ENCODE measurements around the gene SNED1. TPM values are rescaled to one million over a fixed set of nuclear protein-coding genes. Genes with fewer than 3 reads are reported as not detected.

Gene SNED1
- total RNA-seq, 2 donors from 2014 or later: 0.66 to 4.5 TPM

DNA sequence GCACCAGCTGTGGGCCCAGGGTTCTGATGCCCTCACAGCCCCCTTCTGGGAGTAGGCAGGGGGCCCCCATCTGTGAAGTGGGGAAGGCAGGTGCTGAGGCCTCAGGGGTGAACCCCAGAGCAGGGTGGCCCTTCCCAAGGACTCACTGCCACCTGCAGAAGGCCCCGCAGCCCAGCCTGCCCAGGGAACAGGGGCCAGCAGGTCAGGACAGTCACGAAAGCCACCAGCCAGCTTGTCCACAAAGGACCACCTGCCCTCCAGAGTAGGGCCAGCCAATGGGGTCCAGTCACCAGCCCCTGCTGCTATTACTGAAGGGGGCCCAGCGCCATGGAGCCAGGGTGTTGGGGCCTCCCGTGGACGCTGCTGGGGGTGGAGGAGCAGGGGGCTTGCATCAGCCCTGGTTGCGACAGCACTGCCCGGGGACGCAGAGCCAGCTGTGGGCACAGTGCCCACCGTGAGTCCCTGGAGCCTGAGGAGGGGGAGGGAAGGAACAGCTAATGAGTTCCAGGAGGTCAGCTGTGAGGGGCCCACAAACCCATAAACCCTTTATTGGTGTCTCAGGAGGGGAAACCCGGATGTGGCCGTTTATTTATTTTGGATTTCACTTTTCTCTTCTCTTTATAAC is 11.5 kb upstream of the SNED1 start:
- 93% methylated on average over 5 to 11 of the region's 11 CpGs for WGBS, 2 experiments (ENCODE audit: insufficient coverage in 1 of 2, insufficient read length in 1 of 2)
- DNase-seq: no peak

DNA sequence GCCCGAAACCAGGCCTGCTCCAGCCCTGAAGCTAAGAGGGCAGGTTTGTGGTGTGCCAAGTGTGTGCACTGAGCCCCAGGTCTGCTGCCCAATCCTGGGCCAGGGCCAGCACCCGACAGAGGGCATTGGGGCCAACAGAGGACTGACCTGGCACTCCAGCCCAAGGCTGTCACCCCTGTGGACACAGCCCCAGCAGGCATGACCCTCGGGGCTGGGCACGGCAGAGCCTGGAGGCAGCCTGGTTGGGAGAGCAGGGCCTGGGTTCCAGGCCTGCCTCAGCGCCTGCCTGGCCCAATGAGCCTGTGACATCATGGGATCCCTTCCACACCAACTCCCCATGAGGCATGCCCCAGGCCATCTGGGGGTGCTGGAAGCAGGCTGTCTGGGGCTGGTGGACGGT is 10.8 kb upstream of the SNED1 start:
- peaks cover 11% of the 10 kb centered on the region for H3K27me3 ChIP-seq (ENCODE audit: control insufficient read depth, insufficient read depth, low read length, poor library complexity, severe bottlenecking)
- WGBS, 2 experiments (ENCODE audit: insufficient coverage in 1 of 2, insufficient read length in 1 of 2): 91 to 100% methylated on average over 2 to 6 of the region's 6 CpGs
- Mint-ChIP-seq H3K4me3 (no peak overlapping the region), H3K4me1 (no peaks in the 10 kb centered on the region), H3K9me3 (no peaks in the 10 kb centered on the region), H3K27me3 (ENCODE audit: insufficient read depth) (peaks cover 9% of the 10 kb centered on the region), H3K36me3 (ENCODE audit: low read depth) (no peaks in the 10 kb centered on the region), H3K27ac (no peak overlapping the region)
- H3K9ac ChIP-seq (ENCODE audit: extremely low read depth, low read length, poor library complexity, severe bottlenecking): no peak overlapping the region
- H3K4me3 ChIP-seq (ENCODE audit: low read length): no peak overlapping the region
- H3K9me3 ChIP-seq (ENCODE audit: control insufficient read depth, low read length): no peaks in the 10 kb centered on the region
- DNase-seq: no peak
- no peak overlapping the region for H3K27ac ChIP-seq (ENCODE audit: low read depth, low read length)
- H3K4me1 ChIP-seq (ENCODE audit: control insufficient read depth, insufficient read depth, low read length): no peaks in the 10 kb centered on the region
- no peaks in the 10 kb centered on the region for H3K36me3 ChIP-seq (ENCODE audit: control insufficient read depth, insufficient read depth, low read length)
- TF ChIP-seq, protein P1, sequence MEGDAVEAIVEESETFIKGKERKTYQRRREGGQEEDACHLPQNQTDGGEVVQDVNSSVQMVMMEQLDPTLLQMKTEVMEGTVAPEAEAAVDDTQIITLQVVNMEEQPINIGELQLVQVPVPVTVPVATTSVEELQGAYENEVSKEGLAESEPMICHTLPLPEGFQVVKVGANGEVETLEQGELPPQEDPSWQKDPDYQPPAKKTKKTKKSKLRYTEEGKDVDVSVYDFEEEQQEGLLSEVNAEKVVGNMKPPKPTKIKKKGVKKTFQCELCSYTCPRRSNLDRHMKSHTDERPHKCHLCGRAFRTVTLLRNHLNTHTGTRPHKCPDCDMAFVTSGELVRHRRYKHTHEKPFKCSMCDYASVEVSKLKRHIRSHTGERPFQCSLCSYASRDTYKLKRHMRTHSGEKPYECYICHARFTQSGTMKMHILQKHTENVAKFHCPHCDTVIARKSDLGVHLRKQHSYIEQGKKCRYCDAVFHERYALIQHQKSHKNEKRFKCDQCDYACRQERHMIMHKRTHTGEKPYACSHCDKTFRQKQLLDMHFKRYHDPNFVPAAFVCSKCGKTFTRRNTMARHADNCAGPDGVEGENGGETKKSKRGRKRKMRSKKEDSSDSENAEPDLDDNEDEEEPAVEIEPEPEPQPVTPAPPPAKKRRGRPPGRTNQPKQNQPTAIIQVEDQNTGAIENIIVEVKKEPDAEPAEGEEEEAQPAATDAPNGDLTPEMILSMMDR (conservative IDR thresholded peaks at IDR 0.05): no peak

More for the DNA sequence above, 11.5 kb upstream of the SNED1 start:
- Mint-ChIP-seq H3K4me1 (no peaks in the 10 kb centered on the region), H3K4me3 (no peak overlapping the region), H3K36me3 (ENCODE audit: low read depth) (no peaks in the 10 kb centered on the region), H3K9me3 (no peaks in the 10 kb centered on the region), H3K27me3 (ENCODE audit: insufficient read depth) (peaks cover 12% of the 10 kb centered on the region), H3K27ac (no peak overlapping the region)
- no peaks in the 10 kb centered on the region for H3K9me3 ChIP-seq (ENCODE audit: control insufficient read depth, low read length)
- TF ChIP-seq, protein P1 (conservative IDR thresholded peaks at IDR 0.05): no peak
- no peak overlapping the region for H3K27ac ChIP-seq (ENCODE audit: low read depth, low read length)
- peaks cover 18% of the 10 kb centered on the region for H3K27me3 ChIP-seq (ENCODE audit: control insufficient read depth, insufficient read depth, low read length, poor library complexity, severe bottlenecking)
- H3K9ac ChIP-seq (ENCODE audit: extremely low read depth, low read length, poor library complexity, severe bottlenecking): no peak overlapping the region
- H3K4me3 ChIP-seq (ENCODE audit: low read length): no peak overlapping the region
- no peaks in the 10 kb centered on the region for H3K36me3 ChIP-seq (ENCODE audit: control insufficient read depth, insufficient read depth, low read length)
- no peaks in the 10 kb centered on the region for H3K4me1 ChIP-seq (ENCODE audit: control insufficient read depth, insufficient read depth, low read length)

DNA sequence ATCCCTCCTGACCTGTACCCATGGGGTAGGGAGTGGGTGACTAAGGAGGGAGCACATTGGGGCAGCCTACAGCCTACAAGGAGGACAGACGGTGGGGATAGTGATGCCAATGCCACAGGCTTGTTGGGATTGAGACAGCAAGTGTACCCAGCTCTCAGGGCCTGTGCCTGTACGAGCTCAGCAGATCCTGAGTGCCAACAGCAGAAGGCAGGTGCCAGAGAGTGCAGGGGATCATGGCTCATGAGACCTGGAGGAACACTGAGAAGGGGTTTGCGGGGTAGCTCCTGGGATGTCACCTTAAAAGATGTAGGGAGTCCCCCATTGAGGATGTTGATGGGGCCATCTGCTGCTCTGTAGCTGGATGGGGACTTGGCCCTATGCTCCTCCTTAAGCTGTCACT is 10.3 kb upstream of the SNED1 start:
- Histone ChIP-seq H3K9ac (ENCODE audit: extremely low read depth, low read length, poor library complexity, severe bottlenecking) (no peak overlapping the region), H3K4me1 (ENCODE audit: control insufficient read depth, insufficient read depth, low read length) (no peaks in the 10 kb centered on the region), H3K27me3 (ENCODE audit: control insufficient read depth, insufficient read depth, low read length, poor library complexity, severe bottlenecking) (peaks cover 6% of the 10 kb centered on the region), H3K9me3 (ENCODE audit: control insufficient read depth, low read length) (no peaks in the 10 kb centered on the region), H3K27ac (ENCODE audit: low read depth, low read length) (no peak overlapping the region), H3K36me3 (ENCODE audit: control insufficient read depth, insufficient read depth, low read length) (no peaks in the 10 kb centered on the region), H3K4me3 (ENCODE audit: low read length) (no peak overlapping the region)
- Mint-ChIP-seq H3K4me3 (no peak overlapping the region), H3K36me3 (ENCODE audit: low read depth) (no peaks in the 10 kb centered on the region), H3K27ac (no peak overlapping the region), H3K27me3 (ENCODE audit: insufficient read depth) (peaks cover 4% of the 10 kb centered on the region), H3K9me3 (no peaks in the 10 kb centered on the region), H3K4me1 (no peaks in the 10 kb centered on the region)
- WGBS, 2 experiments (ENCODE audit: insufficient coverage in 1 of 2, insufficient read length in 1 of 2): 92 to 95% methylated on average over 2 to 3 of the region's 3 CpGs
- TF ChIP-seq, protein P1 (conservative IDR thresholded peaks at IDR 0.05): no peak
- no peak for DNase-seq
